ENCODE measurements around the gene MAPKAP1.
A peak's percentile ranks its signal among the peaks of the same experiment; 100 is the strongest.

The MAPKAP1 gene

DNA sequence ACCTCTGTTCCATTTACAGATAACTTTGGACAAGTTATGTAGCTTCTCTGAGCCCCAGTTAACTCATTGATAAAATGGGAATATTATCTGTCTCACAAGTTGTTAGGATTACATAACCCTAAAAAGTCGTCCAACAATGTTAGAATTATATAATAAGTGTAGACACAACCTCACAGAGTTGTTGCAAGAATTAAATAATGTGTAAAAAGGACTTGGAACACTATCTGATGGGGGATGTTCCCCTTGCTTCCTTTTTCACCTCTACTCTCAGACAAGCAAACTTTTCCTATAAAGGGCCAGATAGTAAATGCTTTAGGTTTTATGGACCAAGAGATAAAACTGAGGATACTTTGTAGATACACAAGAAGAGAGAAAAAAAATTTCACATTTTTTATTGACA is 251.9 kb downstream of the MAPKAP1 start:
- DNase-seq (ENCODE audit: low spot score): no peak

DNA sequence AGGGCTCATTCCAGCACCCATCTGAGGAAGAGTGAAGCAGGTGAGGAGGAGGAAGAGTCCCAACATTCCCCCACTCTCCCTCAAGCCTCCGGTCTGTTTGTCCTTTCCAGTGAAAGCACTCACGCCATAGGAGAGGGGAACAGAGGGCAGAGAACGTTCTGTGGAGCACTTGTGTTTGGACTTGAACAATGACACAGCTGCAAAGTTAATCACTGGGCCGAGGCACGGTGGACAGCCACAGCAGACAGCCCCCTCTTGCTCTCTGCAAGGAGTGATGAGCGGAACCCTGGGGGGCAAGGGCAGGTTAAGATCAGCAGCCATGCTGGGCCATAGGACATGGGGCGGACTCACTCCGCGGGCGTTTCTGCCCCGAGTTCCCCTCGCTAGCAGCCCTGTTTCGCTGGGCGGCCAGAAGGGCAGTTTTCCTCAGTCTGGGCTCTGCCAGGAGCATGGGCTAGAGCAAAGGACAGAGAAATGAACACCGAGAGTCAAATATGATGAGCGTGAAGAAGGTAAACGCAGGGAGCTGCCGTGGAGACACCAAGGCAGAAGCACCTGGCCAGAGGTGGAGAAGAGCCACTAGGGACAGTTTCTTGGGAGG is 259.7 kb downstream of the MAPKAP1 start:
- no peak for DNase-seq (ENCODE audit: low spot score)

DNA sequence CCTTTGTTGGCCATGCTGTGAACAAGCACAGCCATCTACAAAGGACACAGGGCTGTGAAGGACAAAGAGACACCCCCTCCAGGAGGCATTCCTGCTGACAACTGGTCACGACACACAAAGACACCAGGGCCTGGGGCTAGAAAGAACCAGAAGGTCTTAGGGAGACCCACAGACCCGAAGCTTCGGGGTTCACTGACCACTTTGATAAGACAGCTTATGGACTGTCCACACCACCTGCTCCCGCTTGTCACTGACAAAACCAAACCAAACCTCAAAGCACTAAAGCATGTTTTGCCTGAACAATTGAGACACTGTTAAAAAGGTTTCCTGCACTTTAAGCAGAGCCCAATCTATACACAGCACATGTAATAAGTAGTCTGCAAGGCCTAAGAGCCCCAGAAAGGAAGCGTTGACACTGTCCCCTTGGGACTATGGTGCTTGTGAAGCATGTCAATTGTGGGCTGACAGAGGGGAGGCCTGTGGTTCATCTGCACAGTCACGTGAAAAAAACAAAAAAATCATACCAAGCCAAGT is 260.4 kb downstream of the MAPKAP1 start:
- no peak for DNase-seq (ENCODE audit: low spot score)

DNA sequence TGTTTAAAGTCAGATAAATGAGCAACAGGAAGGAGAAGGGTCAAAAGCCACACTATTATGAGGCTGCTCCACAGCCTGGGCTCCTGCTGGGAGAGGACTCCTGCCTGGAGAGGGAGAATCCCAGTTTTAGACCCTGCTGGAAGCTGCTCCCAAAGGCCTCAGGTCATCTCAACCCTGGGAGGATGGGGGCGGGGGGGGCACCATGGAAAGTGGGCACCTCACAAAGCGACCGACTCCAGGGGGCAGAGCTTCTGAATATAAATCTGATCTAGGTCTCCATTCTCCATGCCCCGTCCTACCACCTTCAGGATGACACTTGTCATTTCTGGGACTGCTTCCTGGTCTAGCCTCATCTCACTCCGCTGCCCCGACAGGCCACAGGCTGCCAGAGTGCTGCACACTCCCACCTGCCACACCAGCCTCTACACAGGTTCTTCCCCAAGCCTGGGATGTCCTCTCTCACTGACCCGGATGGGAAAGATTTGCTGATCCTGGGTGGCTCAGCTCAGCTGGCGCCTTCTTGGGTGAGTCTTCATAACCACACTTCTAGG is 262.0 kb downstream of the MAPKAP1 start:
- DNase-seq (ENCODE audit: low spot score): no peak

GRCh38 chr9:125444166-125444565 is 262.8 kb downstream of the MAPKAP1 start:
- no peak for DNase-seq (ENCODE audit: low spot score)

DNA sequence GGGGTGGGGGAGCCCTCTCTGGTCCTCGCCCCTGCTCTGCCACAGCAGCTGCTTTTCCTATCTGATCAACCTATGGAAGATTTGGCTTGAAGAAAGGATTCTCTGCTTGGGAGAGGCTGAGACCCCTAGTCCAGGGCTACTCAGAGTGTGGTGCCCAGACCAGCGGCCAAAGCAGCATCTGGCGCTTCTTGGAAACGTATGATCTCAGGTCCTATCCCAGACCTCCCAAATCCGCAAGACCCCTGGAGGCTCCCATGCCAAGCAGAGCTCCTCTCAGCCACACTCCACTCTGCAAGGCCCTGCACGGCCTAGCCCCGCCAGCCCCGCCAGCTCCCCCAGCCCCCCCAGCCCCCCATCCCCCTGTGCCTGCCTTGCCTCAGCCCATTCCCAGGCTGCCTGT is 263.6 kb downstream of the MAPKAP1 start:
- no peak for DNase-seq (ENCODE audit: low spot score)

GRCh38 chr9:125442452-125442851 is 264.6 kb downstream of the MAPKAP1 start:
- no peak for DNase-seq (ENCODE audit: low spot score)

DNA sequence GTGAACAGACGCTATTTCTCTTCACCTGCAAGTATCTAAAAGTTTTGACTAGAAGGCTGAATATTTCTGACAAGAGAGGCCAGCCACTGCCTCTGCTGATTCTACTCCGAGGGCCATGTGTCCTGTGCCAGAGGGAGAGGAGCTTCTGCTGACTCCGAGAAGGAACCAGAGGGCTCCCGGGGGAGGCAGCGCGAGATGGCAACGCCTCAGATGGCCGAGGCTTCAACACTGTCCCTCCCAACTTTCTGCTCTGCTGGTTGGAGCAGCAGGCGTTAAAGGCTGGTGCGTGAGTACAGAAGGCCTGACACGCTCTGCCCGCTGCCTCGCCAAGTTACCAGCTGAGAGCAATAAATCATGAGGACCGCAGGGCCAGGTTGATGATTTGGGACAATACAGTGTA is 266.6 kb downstream of the MAPKAP1 start:
- no peak for DNase-seq (ENCODE audit: low spot score)

DNA sequence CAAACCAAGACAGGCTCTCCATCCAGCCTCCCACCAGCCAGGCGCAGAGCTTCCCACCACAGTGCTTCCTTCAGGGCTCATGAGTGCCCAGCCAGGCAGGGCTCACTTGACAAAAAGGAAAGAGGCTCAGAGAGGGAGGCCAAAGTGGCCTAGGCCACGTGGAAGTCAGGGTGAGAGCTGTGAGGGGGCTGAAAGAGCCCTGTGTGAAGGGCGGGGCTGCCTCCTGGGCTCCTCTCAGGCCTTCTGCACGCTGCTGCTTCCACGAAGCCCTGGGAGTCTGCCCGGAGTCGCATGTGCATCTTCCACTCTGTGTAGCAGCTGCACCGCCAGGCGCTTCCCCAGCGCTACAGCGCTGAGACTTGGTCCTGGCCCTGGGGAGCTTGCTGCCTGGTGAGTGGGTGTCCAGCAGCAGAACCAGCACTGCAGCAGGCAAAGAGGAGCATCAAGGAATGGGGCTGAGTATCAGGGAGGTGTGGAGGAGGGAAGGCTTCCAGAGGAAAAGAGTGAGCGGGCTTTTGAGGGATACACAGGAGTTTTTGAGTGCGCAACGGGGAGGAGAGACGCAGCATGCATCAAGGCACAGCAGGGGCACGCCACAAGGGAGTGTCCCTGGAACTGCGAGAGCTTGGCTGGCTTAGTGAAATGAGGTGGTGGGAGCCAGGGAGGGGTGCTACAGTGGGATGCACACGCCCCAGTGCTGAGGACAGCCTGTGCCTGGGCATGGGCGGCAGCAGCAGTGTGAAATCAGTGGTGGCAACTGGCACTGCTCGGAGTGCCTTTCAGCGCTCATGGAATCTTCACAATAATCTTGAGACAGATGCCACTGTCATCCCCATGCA is 267.4 kb downstream of the MAPKAP1 start:
- DNase-seq (ENCODE audit: low spot score): no peak

- DNase-seq (ENCODE audit: low spot score): no peak
These were observed 268.2 kb downstream of the MAPKAP1 start for GRCh38 chr9:125438506-125439433.

DNA sequence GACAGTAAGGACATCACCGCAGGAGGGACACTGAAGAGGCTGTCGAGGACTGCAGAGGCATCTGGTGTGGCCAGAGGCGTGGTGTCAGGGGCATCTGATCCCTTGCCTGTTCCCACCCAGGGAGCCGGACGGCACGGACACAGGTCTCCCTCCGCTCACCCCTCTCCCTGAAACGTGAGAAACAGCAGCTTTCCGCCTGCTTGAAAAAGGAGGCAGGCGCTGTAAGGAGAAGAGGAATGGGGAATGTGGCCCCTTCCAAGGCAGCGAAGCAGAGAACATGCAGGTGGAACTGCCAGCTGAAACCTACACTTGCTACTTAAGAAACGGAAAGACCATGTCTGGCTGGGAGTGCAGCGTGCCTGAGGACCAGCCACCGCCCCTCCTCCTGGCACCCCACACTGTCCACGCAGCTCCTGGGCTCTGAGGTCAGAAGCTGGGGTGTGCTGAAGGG is 269.2 kb downstream of the MAPKAP1 start:
- no peak for DNase-seq (ENCODE audit: low spot score)

- no peak for DNase-seq (ENCODE audit: low spot score)
These were observed 270.2 kb downstream of the MAPKAP1 start for GRCh38 chr9:125436613-125437443.

- no peak for DNase-seq (ENCODE audit: low spot score)
These were observed 271.0 kb downstream of the MAPKAP1 start for GRCh38 chr9:125435776-125436612.

DNA sequence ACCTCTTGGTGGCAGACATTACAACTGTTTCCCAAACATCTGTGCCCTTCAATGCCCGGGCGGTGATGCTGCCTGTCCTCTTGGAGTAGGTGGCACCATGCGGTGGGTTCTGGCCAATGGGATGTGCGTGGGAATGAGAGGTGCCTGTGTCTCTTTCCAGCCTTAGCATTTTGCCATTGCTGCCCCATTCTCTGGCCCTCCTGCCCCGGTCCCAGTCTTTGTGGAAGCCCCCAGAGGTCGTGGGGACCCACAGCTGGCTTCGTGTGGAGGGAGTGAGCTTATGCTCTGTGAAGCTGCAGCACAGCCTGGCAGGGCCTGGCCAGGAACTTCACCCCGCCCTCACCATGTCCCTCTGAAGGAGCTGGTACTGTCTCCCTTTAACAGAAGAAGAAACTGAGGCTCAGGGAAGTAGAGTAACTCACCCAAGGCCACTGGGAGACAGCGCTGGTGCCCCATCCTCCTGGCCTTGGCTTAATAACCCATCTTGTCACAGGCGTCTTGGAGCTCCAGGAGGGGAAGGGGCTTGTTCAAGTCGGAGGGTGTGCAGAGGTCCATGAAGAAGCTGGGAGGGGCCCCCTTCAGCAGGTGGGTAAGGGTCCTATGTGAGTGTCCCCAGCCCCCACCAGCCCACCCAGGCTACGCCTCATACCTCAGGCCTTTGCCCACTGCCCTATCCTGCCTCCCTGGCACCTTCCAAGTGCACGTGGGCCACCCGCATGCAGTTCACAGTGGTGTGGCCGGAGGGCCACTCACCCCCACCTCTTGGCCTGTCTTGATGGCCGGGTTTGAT is 271.8 kb downstream of the MAPKAP1 start:
- DNase-seq (ENCODE audit: low spot score): no peak

GRCh38 chr9:125433461-125434011 is 273.5 kb downstream of the MAPKAP1 start:
- no peak for DNase-seq (ENCODE audit: low spot score)

- DNase-seq (ENCODE audit: low spot score): no peak
These were observed 274.2 kb downstream of the MAPKAP1 start for GRCh38 chr9:125432715-125433385.

- peak; percentile 62 for DNase-seq (ENCODE audit: low spot score)
These were observed 275.2 kb downstream of the MAPKAP1 start for GRCh38 chr9:125431741-125432271.

DNA sequence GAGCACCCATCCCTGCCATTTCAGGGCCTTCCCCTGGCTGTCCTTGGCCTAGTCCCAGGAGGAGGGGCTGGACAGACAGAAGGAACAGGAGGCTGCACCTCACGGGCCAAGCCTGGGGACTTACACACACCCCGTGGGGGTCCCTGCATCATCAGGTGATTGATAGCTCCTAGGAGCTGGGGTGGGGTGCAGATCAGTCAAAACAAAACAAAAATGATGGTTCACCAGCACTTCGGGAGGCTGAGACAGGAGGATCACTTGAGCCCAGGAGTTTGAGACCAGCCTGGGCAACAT is 276.0 kb downstream of the MAPKAP1 start:
- DNase-seq (ENCODE audit: low spot score): no peak
